ENCODE measurements around the gene JAZF1.

JAZF1 gene

DNA sequence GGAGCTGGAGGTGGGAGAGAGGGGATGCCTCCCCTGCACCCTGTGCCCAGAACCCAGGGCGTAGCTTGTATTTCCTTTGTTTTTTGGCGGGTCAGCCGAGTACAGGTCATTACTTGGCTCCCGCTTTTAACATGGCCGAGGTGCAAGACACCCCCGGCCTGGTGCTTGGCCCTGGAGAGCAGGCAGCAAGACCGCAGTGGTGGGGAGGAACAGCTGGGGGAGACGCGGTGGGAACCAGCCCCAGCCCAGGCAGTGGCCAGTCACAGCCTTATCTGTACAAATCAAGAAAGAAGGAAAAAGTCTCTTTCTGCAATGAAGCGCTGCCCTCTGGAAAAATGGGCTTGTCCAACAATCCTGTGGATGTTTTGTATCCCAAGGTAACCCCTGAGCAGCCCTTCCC is 341.5 kb downstream of the JAZF1 start:
- Histone ChIP-seq H2AK5ac (ENCODE audit: low read length, severe bottlenecking) (no peak overlapping the region), H4K8ac (ENCODE audit: low read length) (no peak overlapping the region), H4K91ac (ENCODE audit: low read length) (no peak overlapping the region), H2BK120ac (ENCODE audit: low read depth, low read length) (no peak overlapping the region), H3K4me2 (ENCODE audit: low read length, poor library complexity, severe bottlenecking) (no peak overlapping the region), H2BK12ac (ENCODE audit: low read length in 2 of 2) (no peak overlapping the region), H2BK5ac (ENCODE audit: low read depth, low read length, poor library complexity, severe bottlenecking) (no peak overlapping the region), H3K27me3 (ENCODE audit: control insufficient read depth in 1 of 2, insufficient read depth in 1 of 2, low read length in 2 of 2) (no peaks in the 10 kb centered on the region), H3K14ac (ENCODE audit: low read length in 2 of 2) (no peak overlapping the region), H3K9me3 (ENCODE audit: control insufficient read depth, low read length) (no peaks in the 10 kb centered on the region), H3K36me3 (ENCODE audit: control insufficient read depth in 1 of 2, insufficient read depth in 2 of 2, low read depth in 1 of 2, low read length in 2 of 2) (peaks cover 33% of the 10 kb centered on the region in 2 experiments), H2AFZ (ENCODE audit: low read depth, low read length) (no peak overlapping the region), H3K27ac (ENCODE audit: low read length, poor library complexity, severe bottlenecking) (no peak overlapping the region), H3K23ac (ENCODE audit: low read length in 2 of 2) (no peak overlapping the region), H2BK15ac (ENCODE audit: low read depth, poor library complexity, severe bottlenecking) (no peak overlapping the region), H3K4me1 (ENCODE audit: control insufficient read depth, insufficient read depth, low read depth, low read length) (peaks cover 7% of the 10 kb centered on the region), H3K4me3 (ENCODE audit: insufficient read depth in 1 of 2, low read depth in 1 of 2, low read length in 2 of 2) (no peak overlapping the region), H3K79me1 (replicated peaks; ENCODE audit: low read length, poor library complexity, severe bottlenecking) (peaks cover 9% of the 10 kb centered on the region), H3K18ac (ENCODE audit: low read depth in 1 of 2, low read length in 2 of 2) (no peak overlapping the region), H3K4ac (ENCODE audit: low read depth in 1 of 2, low read length in 2 of 2) (no peak overlapping the region), H3K9ac (ENCODE audit: low read length) (no peak overlapping the region)
- WGBS, result 94% methylated on average over 10 of the region's 10 CpGs
- no peak for DNase-seq

DNA sequence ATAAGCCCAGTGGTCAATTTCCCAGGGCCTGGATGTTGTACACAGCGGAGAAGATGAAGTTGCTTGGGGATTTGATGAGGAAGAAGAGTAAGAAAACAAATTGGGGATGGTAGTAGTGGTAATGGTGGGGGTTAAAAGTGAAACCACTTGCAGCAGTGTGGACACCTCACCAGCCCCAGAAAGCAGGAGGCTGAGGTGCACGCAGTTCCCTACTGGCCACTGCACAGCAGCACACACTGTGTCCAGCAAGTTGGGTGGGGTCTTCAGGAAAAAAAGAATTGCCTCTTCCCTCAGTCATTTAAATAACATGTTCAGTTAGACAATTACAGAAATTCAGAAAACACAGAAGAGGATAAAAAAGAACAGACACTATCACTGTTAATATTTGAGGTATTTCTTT is 344.1 kb downstream of the JAZF1 start:
- Histone ChIP-seq H3K27ac (ENCODE audit: low read length, poor library complexity, severe bottlenecking) (no peak overlapping the region), H2BK12ac (ENCODE audit: low read length in 2 of 2) (no peak overlapping the region), H2AK5ac (ENCODE audit: low read length, severe bottlenecking) (no peak overlapping the region), H3K18ac (ENCODE audit: low read depth in 1 of 2, low read length in 2 of 2) (no peak overlapping the region), H2BK120ac (ENCODE audit: low read depth, low read length) (no peak overlapping the region), H3K14ac (ENCODE audit: low read length in 2 of 2) (no peak overlapping the region), H3K23ac (ENCODE audit: low read length in 2 of 2) (no peak overlapping the region), H3K4me3 (ENCODE audit: insufficient read depth in 1 of 2, low read depth in 1 of 2, low read length in 2 of 2) (no peak overlapping the region), H3K4me2 (ENCODE audit: low read length, poor library complexity, severe bottlenecking) (no peak overlapping the region), H3K9me3 (ENCODE audit: control insufficient read depth, low read length) (no peaks in the 10 kb centered on the region), H4K8ac (ENCODE audit: low read length) (no peak overlapping the region), H4K91ac (ENCODE audit: low read length) (no peak overlapping the region), H3K79me1 (replicated peaks; ENCODE audit: low read length, poor library complexity, severe bottlenecking) (peaks cover 6% of the 10 kb centered on the region), H2BK15ac (ENCODE audit: low read depth, poor library complexity, severe bottlenecking) (no peak overlapping the region), H2BK5ac (ENCODE audit: low read depth, low read length, poor library complexity, severe bottlenecking) (no peak overlapping the region), H3K27me3 (ENCODE audit: control insufficient read depth in 1 of 2, insufficient read depth in 1 of 2, low read length in 2 of 2) (no peaks in the 10 kb centered on the region), H3K9ac (ENCODE audit: low read length) (no peak overlapping the region), H3K4ac (ENCODE audit: low read depth in 1 of 2, low read length in 2 of 2) (no peak overlapping the region), H2AFZ (ENCODE audit: low read depth, low read length) (no peak overlapping the region), H3K4me1 (ENCODE audit: control insufficient read depth, insufficient read depth, low read depth, low read length) (peaks cover 5% of the 10 kb centered on the region), H3K36me3 (ENCODE audit: control insufficient read depth in 1 of 2, insufficient read depth in 2 of 2, low read depth in 1 of 2, low read length in 2 of 2) (peaks cover 36 to 58% of the 10 kb centered on the region in 2 experiments)
- no peak for DNase-seq
- WGBS, result 78% methylated on average over 2 of the region's 2 CpGs

DNA sequence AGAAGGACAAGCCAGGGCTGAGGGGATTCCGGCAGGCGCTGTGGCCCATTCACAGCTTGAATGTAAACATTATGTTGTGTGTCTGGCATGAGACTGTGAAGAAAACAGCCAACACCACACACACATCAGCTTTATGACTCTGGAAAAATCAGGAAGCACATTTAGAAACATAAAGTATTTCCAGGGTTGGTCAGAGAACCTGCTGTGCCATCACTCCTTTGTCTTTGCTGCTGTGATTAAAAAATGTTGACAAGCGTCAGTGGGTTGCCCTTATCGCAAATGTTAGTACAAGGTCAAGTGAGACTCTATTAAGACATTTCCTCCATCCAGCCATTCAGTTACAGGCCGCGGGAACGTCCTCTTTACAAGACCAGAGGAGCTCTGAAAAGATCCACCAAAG is 345.2 kb downstream of the JAZF1 start:
- Histone ChIP-seq H2BK5ac (ENCODE audit: low read depth, low read length, poor library complexity, severe bottlenecking) (no peak overlapping the region), H3K27ac (ENCODE audit: low read length, poor library complexity, severe bottlenecking) (no peak overlapping the region), H3K18ac (ENCODE audit: low read depth in 1 of 2, low read length in 2 of 2) (no peak overlapping the region), H4K8ac (ENCODE audit: low read length) (no peak overlapping the region), H3K79me1 (replicated peaks; ENCODE audit: low read length, poor library complexity, severe bottlenecking) (peaks cover 6% of the 10 kb centered on the region), H3K36me3 (ENCODE audit: control insufficient read depth in 1 of 2, insufficient read depth in 2 of 2, low read depth in 1 of 2, low read length in 2 of 2) (peaks cover 30 to 66% of the 10 kb centered on the region in 2 experiments), H3K4me3 (ENCODE audit: insufficient read depth in 1 of 2, low read depth in 1 of 2, low read length in 2 of 2) (no peak overlapping the region), H3K9me3 (ENCODE audit: control insufficient read depth, low read length) (no peaks in the 10 kb centered on the region), H2BK120ac (ENCODE audit: low read depth, low read length) (no peak overlapping the region), H3K27me3 (ENCODE audit: control insufficient read depth in 1 of 2, insufficient read depth in 1 of 2, low read length in 2 of 2) (no peaks in the 10 kb centered on the region), H3K23ac (ENCODE audit: low read length in 2 of 2) (no peak overlapping the region), H2AK5ac (ENCODE audit: low read length, severe bottlenecking) (no peak overlapping the region), H2BK15ac (ENCODE audit: low read depth, poor library complexity, severe bottlenecking) (no peak overlapping the region), H3K9ac (ENCODE audit: low read length) (no peak overlapping the region), H4K91ac (ENCODE audit: low read length) (no peak overlapping the region), H3K4me2 (ENCODE audit: low read length, poor library complexity, severe bottlenecking) (no peak overlapping the region), H3K14ac (ENCODE audit: low read length in 2 of 2) (no peak overlapping the region), H2BK12ac (ENCODE audit: low read length in 2 of 2) (no peak overlapping the region), H3K4me1 (ENCODE audit: control insufficient read depth, insufficient read depth, low read depth, low read length) (peaks cover 5% of the 10 kb centered on the region), H3K4ac (ENCODE audit: low read depth in 1 of 2, low read length in 2 of 2) (no peak overlapping the region), H2AFZ (ENCODE audit: low read depth, low read length) (no peak overlapping the region)
- 19% methylated on average over 6 of the region's 7 CpGs for WGBS
- DNase-seq, result peak; percentile 75

DNA sequence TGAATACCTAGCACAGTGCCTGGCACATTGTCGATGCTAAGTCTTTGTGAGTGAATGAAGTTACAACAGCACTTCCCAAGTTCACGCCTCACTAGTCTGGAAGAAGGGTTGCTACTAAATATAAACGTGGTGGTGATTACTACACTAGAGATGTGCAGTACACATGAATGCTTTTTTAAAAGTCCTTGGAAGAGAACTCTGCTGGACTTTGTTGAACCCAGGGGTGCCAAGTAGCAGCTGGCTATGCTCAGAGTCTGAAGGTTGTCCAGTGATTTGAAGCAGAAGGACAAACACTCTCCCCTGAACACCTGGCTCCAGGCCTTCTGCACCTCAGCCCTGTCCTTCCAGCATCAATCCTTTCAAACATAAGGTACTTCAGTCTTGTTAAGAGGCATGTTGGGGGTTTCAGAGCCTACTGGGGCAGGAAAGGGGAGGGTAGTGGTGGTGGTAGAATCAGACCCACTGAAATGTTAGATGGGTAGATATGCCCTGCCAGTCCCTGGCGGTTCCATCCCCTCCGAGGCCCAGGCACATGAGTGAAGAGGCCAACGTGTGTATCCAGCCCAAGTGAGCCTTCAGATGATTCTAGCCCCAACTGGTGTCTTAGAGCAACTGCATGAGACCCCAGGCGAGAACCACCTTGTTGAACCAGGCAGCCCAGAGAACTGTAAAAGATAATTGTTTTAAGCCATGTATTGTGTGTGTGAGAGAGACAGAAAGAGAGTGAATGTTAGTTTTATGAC is 346.2 kb downstream of the JAZF1 start:
- peaks cover 5% of the 10 kb centered on the region for H3K4me1 ChIP-seq (ENCODE audit: control insufficient read depth, insufficient read depth, low read depth, low read length)
- no peak overlapping the region for H3K27ac ChIP-seq (ENCODE audit: low read length, poor library complexity, severe bottlenecking)
- no peak overlapping the region for H2BK5ac ChIP-seq (ENCODE audit: low read depth, low read length, poor library complexity, severe bottlenecking)
- no peak overlapping the region for H3K14ac ChIP-seq (ENCODE audit: low read length in 2 of 2)
- no peak overlapping the region for H2AK5ac ChIP-seq (ENCODE audit: low read length, severe bottlenecking)
- H3K9me3 ChIP-seq (ENCODE audit: control insufficient read depth, low read length), result no peaks in the 10 kb centered on the region
- no peak overlapping the region for H4K91ac ChIP-seq (ENCODE audit: low read length)
- DNase-seq, result no peak
- no peak overlapping the region for H3K4ac ChIP-seq (ENCODE audit: low read depth in 1 of 2, low read length in 2 of 2)
- H3K4me3 ChIP-seq (ENCODE audit: insufficient read depth in 1 of 2, low read depth in 1 of 2, low read length in 2 of 2), result no peak overlapping the region
- WGBS, result 89% methylated on average over 7 of the region's 7 CpGs
- H3K79me1 ChIP-seq (replicated peaks; ENCODE audit: low read length, poor library complexity, severe bottlenecking), result peaks cover 6% of the 10 kb centered on the region
- H3K27me3 ChIP-seq (ENCODE audit: control insufficient read depth in 1 of 2, insufficient read depth in 1 of 2, low read length in 2 of 2), result no peaks in the 10 kb centered on the region
- peaks cover 24 to 67% of the 10 kb centered on the region in 2 experiments for H3K36me3 ChIP-seq (ENCODE audit: control insufficient read depth in 1 of 2, insufficient read depth in 2 of 2, low read depth in 1 of 2, low read length in 2 of 2)
- H2BK120ac ChIP-seq (ENCODE audit: low read depth, low read length), result no peak overlapping the region
- H3K4me2 ChIP-seq (ENCODE audit: low read length, poor library complexity, severe bottlenecking), result no peak overlapping the region
- no peak overlapping the region for H3K18ac ChIP-seq (ENCODE audit: low read depth in 1 of 2, low read length in 2 of 2)
- no peak overlapping the region for H2BK15ac ChIP-seq (ENCODE audit: low read depth, poor library complexity, severe bottlenecking)
- no peak overlapping the region for H3K23ac ChIP-seq (ENCODE audit: low read length in 2 of 2)
- H2AFZ ChIP-seq (ENCODE audit: low read depth, low read length), result no peak overlapping the region
- no peak overlapping the region for H4K8ac ChIP-seq (ENCODE audit: low read length)
- no peak overlapping the region for H2BK12ac ChIP-seq (ENCODE audit: low read length in 2 of 2)
- H3K9ac ChIP-seq (ENCODE audit: low read length), result no peak overlapping the region
